ENCODE data around the gene HLA-DPB1. TPM values are rescaled to one million over a fixed set of nuclear protein-coding genes. Genes with fewer than 3 reads are reported as not detected.

HLA-DPB1 gene
- total RNA-seq, 1 experiment from 2014 or later = not detected

DNA sequence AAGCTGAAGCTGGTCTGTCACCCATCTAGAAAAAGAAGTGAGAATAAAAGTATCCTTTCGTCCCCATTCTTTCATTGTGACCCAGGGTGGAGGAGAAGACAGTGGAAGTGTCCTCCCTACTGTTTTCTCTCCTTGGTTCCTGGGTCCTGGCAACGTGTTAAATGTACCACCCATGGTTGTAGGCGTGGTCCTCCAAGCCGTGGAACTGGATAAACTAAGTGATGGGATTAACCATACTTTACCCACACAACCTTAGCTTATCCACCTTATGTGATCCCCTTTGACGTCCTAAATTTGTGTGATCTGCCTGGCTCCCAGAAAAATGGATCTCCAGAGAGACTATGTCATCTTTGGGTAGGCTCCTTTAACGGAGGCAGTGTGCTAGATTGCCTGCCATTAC is 47.4 kb downstream of the HLA-DPB1 start:
- no TSS peak for BruUV-seq (replicated peaks)
- no peak overlapping the region for H2AFZ ChIP-seq
- no peaks in the 10 kb centered on the region for H3K36me3 ChIP-seq (ENCODE audit: low read depth)
- TF ChIP-seq CTCF (conservative IDR thresholded peaks at IDR 0.05) (no peak), EZH2 (IDR thresholded peaks at IDR 0.05; ENCODE audit: low read depth) (no peak)
- no peaks in the 10 kb centered on the region for H3K4me1 ChIP-seq (replicated peaks; ENCODE audit: insufficient read depth)
- no peaks in the 10 kb centered on the region for H3K9me2 ChIP-seq (ENCODE audit: insufficient read depth)
- DNase-seq = no peak
- H3F3A ChIP-seq (ENCODE audit: insufficient read depth, low read depth) = no peaks in the 10 kb centered on the region
- intact Hi-C loops (cut with micrococcal nuclease; ENCODE audit: unreplicated experiment) = loop anchor here (2.0 kb wide), 1 partner anchor 126 kb away; no protein-coding TSS in a partner anchor
- H3K9me3 ChIP-seq (ENCODE audit: insufficient read depth, low read depth) = no peaks in the 10 kb centered on the region; the same call in 1 of the 2 replicates
- ChIA-PET CTCF (no interaction called here), POLR2A (ENCODE audit: unreplicated experiment) (no interaction called here)
- no peak overlapping the region for H3K4me2 ChIP-seq
- H3K4me3 ChIP-seq = no peak overlapping the region
- peaks cover 58% of the 10 kb centered on the region for H3K27me3 ChIP-seq (ENCODE audit: insufficient read depth, low read depth)
- no peaks in the 10 kb centered on the region for H3K79me2 ChIP-seq (ENCODE audit: low read depth)
- H3K27ac ChIP-seq = no peak overlapping the region
- no peaks in the 10 kb centered on the region for H4K20me1 ChIP-seq (ENCODE audit: insufficient read depth)

- ChIA-PET CTCF (interaction anchor here (0.6 to 1.4 kb wide), 4 partner anchors 8 to 618 kb away, joined by 3 to 4 read pairs (median 4); no protein-coding TSS in a partner anchor), POLR2A (ENCODE audit: unreplicated experiment) (no interaction called here)
- no peaks in the 10 kb centered on the region for H3F3A ChIP-seq (ENCODE audit: insufficient read depth, low read depth)
- peak; percentile 8 to 42 for DNase-seq
- no peaks in the 10 kb centered on the region for H3K9me2 ChIP-seq (ENCODE audit: insufficient read depth)
- BruUV-seq (replicated peaks) = no TSS peak
- no peak overlapping the region for H3K27ac ChIP-seq
- no peak overlapping the region for H3K4me3 ChIP-seq
- H3K4me1 ChIP-seq (replicated peaks; ENCODE audit: insufficient read depth) = no peaks in the 10 kb centered on the region
- intact Hi-C loops (cut with micrococcal nuclease; ENCODE audit: unreplicated experiment) = loop anchor here (2.0 kb wide), 1 partner anchor 125 kb away; no protein-coding TSS in a partner anchor
- no peak overlapping the region for H3K4me2 ChIP-seq
- no peaks in the 10 kb centered on the region for H3K79me2 ChIP-seq (ENCODE audit: low read depth)
- H2AFZ ChIP-seq = no peak overlapping the region
- H3K9me3 ChIP-seq (ENCODE audit: insufficient read depth, low read depth) = no peaks in the 10 kb centered on the region; the same call in 1 of the 2 replicates
- H4K20me1 ChIP-seq (ENCODE audit: insufficient read depth) = no peaks in the 10 kb centered on the region
- peaks cover 65% of the 10 kb centered on the region for H3K27me3 ChIP-seq (ENCODE audit: insufficient read depth, low read depth)
- no peaks in the 10 kb centered on the region for H3K36me3 ChIP-seq (ENCODE audit: low read depth)
- no peak for TF ChIP-seq EZH2 (IDR thresholded peaks at IDR 0.05; ENCODE audit: low read depth)
- TF ChIP-seq CTCF (conservative IDR thresholded peaks at IDR 0.05) = peak; percentile 75
These were observed 48.1 kb downstream of the HLA-DPB1 start for GRCh38 chr6:33123732-33124524.

- no peak for DNase-seq
- POLR2A ChIA-PET (ENCODE audit: unreplicated experiment) = no interaction called here
- no peaks in the 10 kb centered on the region for H3F3A ChIP-seq (ENCODE audit: insufficient read depth, low read depth)
- no peaks in the 10 kb centered on the region for H3K36me3 ChIP-seq (ENCODE audit: low read depth)
- CTCF ChIA-PET = interaction anchor here (0.6 to 1.4 kb wide), 3 partner anchors 7 to 617 kb away, joined by 3 to 4 read pairs (median 3); no protein-coding TSS in a partner anchor
- no peaks in the 10 kb centered on the region; the same call in 1 of the 2 replicates for H3K9me3 ChIP-seq (ENCODE audit: insufficient read depth, low read depth)
- H3K4me1 ChIP-seq (replicated peaks; ENCODE audit: insufficient read depth) = no peaks in the 10 kb centered on the region
- H3K4me2 ChIP-seq = no peak overlapping the region
- no TSS peak for BruUV-seq (replicated peaks)
- H3K9me2 ChIP-seq (ENCODE audit: insufficient read depth) = no peaks in the 10 kb centered on the region
- H4K20me1 ChIP-seq (ENCODE audit: insufficient read depth) = no peaks in the 10 kb centered on the region
- TF ChIP-seq CTCF (conservative IDR thresholded peaks at IDR 0.05) (no peak), EZH2 (IDR thresholded peaks at IDR 0.05; ENCODE audit: low read depth) (no peak)
- H2AFZ ChIP-seq = no peak overlapping the region
- intact Hi-C loops (cut with micrococcal nuclease; ENCODE audit: unreplicated experiment) = no loop called here
- peaks cover 65% of the 10 kb centered on the region for H3K27me3 ChIP-seq (ENCODE audit: insufficient read depth, low read depth)
- H3K4me3 ChIP-seq = no peak overlapping the region
- no peaks in the 10 kb centered on the region for H3K79me2 ChIP-seq (ENCODE audit: low read depth)
- H3K27ac ChIP-seq = no peak overlapping the region
These were observed 48.7 kb downstream of the HLA-DPB1 start for GRCh38 chr6:33124525-33124901.

All from PC-9 (cell line).